Measurements from ENCODE around the gene ZC3H7A.
"Not testable (repeated sequence)": the region's sequence is repeated elsewhere in the genome, so short reads cannot be mapped to it uniquely, and the experiment has no call there.

ZC3H7A gene

DNA sequence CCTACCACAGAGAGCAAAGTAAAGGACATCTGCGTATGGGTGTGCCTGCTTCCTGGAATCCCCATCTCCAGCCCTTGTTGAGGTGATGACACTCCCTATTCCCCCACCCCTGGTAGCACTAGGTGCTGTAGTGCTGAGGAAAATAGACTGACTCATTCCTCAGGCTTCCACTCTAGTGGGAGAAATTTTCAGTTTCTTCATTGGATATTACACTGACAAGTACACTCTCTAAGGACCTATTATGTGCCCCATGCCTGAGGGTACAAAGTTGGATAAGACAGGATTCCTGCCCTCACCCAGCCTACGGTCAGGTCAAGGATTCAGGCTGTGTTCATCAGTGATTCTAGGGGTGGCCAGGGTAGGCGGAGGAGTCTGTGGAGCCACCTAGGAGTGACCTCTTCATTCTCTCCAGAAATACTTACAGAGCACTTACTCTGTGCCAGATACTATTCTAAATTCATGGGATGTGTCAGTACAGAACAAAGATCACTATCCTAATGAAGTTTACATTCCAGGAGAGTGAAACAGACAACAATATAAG lies 4.5 kb upstream of the ZC3H7A start:
- DNase-seq (ENCODE audit: low read depth in 2 of 2), result no peak

DNA sequence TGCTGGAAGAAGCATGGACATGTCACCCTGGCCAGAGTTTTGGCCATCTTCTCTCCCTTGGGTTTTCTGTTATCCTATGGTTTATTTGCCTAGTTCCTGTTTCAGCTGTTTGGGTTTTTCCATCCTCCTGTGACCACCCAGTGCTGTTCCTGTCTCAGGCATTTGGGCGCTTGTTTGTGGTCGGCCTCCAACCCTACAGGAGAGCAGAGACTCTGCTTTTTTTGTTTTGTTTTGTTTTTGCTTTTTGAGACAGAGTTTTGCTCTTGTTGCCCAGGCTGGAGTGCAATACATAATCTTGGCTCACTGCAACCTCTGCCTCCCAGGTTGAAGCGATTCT lies 3.3 kb upstream of the ZC3H7A start:
- DNase-seq (ENCODE audit: low read depth in 2 of 2), result no peak

DNA sequence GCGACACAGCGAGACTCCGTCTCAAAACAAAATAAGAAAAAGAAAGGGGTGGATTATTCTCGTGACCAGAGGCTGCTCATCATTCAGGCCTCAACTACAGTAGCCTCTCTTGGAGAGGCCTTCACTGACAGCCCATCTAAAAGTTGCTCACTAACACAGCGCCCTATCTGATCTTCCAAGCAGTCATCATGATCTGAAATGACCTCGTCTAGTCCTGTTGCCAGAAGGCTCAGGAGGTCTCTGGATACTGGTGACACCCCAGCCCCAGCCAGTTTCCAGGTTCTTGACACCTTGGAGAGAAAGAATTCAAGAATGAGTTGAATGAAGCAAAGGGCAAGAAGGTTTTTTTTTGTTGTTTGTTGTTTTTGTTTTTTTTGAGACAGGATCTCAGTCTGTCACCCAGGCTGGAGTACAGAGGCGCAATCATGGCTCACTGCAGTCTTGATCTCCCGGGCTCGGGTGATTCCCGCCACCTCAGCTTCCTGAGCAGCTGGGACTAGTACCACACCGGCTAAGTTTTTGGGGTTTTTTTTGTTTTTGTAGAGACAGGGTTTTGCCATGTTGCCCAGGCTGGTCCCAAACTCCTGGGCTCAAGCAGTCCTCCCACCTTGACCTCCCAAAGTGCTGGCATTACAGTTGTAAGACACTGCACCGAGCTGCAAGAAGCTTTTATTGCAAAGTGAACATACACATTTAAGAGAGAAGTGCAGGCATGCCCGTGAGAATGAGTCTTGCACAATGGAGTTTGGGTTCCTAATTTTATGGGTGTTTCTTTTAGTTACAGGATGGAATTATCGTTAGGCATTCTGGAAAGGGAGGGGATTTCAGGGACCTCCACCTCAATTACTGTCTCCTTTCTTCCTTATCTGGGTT lies 2.7 kb upstream of the ZC3H7A start:
- no peak for DNase-seq (ENCODE audit: low read depth in 2 of 2)

DNA sequence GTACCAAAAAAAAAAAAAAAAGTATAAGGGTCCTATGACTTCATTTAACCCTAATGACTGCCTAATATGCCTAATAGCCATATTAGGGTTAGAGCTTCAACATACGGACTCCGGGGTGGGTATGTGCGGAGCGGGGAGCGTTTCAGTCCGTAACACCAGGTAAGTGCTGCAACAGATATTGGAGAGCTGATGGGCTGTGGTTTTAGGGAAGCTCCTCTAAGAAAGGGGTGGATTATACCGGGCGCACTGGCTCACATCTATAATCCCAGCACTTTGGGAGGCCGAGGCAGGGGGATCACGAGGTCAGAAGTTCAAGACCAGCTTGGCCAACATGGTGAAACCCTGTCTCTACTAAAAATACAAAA lies 1.9 kb upstream of the ZC3H7A start:
- DNase-seq (ENCODE audit: low read depth in 2 of 2), result no peak

DNA sequence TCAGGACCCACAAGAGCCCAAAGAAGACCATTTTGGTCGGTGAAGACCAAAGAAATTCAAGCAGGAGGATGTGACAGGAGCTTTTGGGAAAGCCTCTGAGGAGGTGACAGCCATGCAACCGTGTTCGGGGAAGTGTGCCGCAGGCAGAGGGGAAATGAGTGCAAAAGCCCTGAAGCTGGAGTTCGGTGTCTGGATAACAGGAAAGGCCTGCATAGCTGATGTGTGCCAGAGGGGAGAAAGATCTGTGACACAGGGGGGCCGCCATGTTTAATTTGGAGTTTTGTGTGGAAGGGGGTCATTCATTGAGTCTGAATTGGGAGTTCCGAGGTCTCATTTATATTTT lies 870 bp upstream of the ZC3H7A start:
- DNase-seq (ENCODE audit: low read depth in 2 of 2), result no peak

DNA sequence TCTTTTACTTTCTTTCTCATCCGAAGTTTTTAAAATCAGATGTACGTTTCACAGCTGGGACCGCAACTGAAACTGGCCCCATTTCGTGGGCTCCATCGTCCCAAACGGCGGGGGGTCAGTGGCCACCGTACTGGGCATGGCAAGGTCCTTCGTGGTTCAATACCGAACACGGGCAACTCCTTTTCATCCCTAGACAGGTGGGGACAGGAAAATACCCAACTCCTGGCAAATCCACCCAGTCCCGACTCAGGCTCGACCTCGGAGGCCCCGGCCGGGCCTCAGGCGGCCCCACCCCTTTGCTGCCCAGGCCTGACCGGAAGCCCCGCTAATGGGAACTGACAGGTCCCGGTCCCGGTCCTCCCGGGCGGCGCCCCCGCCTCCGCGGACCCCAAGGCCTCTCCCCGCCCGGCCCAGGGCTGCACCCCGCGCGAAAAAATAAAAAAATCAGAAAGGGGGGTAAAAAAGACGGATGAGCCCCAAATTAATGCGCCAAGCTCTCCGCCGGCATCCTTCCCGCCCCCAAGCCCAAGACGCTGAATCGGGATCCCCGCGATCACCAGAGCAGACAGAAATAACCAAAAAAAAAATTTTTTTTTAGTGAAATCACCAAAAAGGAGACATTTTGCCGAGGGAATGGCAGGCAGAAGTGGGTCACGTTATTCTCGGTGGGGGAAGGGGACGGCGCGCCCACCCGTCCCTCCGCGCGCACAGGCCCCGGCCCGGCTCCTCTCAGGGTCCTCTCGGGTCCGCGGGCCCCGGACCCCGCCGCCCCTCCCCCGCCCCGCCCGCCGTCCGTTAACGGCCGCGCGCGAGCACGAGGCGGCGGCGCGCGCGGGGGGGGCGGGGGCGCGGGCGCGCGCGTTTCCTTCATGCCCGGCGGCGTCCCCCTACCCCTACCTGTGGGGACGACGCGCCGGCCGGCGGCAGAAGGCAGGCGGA lies 562 bp downstream of the ZC3H7A start:
- no peak for DNase-seq (ENCODE audit: low read depth in 2 of 2)

DNA sequence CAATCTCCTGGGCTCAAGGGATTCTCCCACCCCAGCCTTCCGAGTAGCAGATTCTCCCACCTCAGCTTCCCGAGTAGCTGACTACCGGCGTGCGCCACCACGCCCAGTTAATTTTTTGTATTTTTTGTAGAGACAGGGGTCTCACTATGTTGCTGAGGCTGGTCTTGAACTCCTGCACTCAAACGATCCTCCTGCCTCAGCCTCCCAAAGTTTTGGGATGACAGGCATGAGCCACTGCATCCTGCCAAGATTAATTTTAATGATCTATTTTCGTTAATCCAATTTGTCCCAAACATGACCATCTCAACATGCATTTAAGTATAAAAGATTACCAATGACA lies 1.2 kb downstream of the ZC3H7A start:
- DNase-seq (ENCODE audit: low read depth in 2 of 2), result no peak

DNA sequence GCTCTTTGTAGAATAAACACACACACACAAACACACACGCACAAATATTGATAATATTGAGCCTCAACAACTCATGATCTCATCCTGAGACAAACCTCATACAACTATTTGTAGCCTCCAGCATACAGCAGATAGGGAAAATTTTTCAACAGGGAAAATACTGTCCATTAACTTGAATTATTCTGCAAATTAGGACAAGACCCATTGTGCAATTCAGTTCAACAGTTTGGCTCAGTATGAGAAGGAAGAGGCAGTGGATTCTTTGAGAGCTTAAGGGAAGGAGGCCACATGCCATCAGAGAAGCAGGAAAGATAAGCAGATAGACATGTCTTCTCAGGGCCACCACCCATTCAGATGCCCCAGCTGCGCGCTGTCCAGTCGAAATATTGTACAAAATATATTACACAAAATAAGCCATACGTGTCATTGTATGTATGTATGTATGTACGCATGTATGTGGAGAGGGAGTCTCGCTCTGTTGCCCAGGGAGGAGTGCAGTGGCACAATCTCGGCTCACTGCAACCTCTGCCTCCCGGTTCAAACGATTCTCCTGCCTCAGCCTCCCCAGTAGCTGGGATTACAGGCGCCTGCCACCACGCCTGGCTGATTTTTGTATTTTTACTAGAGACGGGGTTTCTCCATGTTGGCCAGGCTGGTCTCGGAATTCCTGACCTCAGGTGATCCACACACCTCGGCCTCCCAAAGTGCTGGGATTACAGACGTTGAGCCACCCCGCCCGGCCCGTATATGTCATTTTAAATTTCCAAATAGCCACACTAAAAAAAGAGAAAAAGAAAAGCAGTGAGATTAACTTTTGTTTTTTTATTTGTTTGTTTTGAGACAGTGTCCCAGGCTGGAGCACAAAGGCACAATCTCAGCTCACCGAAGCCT lies 1.8 kb downstream of the ZC3H7A start:
- DNase-seq (ENCODE audit: low read depth in 2 of 2), result no peak

DNA sequence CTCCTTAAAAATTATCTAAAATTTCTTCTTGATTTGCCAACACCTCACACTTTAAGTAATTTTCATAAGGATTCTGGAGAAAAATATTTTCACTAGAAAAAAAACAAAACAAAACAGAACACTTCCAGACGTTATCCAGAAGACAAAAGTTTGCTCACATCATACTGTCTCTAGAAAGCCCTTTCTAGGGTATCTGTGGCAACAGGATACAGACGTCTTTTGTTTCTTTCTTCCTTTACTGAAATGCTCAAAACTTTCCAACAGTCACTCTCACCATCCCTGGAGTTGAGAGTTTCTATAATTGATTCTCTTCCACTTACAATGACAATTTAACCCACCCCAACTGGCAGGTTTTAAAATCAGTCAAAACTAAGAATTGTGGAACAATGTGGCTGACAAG lies 2.6 kb downstream of the ZC3H7A start:
- no peak for DNase-seq (ENCODE audit: low read depth in 2 of 2)

DNA sequence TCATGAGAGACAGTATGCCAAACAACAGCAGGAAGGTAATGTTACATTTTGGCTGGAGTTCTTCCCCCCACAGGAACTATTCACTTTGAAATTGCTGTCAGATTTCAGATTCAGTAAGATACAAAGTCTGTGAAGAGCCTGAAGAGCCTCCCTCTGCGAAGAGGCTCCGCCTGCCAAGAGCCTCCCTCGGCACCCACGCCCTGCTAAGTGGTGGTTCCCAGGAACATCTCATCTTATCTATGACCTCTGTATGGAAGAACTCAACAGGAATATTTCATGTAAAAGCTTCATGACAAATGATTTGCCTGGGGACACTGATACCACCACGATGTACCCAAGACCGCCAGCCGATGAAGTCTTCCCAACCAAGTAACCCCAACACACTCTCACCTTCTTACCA lies 3.2 kb downstream of the ZC3H7A start:
- DNase-seq (ENCODE audit: low read depth in 2 of 2), result no peak

DNA sequence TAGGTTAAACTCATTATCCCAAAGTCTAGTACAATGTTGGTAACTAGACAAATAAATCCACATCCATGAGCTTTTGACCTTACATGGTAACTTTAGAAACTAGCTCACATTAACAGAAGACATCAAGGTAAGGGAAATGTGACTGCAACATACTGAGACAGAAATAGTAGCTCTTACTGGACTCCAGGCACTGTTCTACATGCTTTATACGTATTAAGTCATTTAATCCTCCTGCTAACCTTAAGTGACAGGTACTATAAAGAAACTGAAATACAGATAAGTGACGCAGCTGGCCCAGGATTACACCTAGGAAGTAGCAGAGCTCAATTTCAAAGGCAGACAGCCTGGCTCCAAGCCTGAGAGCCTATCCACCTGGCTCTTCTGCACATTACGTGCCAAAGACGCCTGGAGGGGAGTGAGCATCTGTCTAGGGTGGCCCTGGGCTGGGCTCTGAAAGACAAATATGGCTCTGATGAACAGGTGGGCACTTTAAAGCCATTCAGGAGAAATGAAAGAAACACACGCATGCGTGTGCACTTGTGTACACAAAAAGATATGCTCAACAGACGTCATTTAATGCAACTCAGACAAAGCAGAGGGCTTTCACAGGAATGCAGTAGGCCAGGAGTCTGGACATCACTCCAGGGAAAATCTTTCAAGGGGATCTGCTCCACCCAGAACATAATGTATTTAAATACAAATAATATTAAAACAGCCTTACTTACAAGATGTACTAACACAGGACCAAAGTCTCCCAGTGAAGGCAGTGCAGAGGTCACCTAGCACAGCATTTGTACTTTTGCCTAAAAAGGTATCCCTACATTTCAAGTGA lies 4.4 kb downstream of the ZC3H7A start:
- no peak for DNase-seq (ENCODE audit: low read depth in 2 of 2)

DNA sequence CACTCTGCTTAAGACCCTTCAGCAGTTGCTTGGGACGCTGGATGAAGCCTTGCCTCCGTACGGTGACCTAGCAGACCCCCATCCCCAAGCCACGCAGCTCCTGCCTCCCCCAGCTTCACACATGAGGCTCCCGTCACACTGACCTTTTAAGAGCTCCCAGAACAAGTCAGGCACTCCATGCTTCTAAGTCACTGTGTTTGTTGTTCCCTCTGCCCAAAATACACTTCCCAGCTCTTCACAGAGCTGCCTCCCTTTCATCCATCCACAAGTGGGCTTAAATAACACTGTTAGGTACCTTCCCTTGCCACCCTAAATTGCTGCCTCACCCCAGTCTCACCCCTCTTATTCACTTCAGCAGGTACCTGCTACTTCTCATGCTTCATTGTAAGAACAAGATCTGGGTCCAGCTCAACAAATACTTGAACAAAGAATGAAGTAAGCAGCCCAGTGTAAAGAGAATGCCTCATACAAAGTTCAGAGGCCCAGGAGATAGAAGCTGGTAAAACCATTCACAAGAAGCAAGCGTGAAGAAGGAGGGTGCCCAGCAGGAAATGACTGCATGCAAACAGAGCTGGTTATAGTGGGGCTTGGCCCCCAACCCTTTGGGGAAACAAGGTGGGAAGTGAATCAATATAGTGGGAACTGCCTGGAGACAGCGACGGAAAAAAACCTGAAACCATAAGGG lies 5.8 kb downstream of the ZC3H7A start:
- no peak for DNase-seq (ENCODE audit: low read depth in 2 of 2)

DNA sequence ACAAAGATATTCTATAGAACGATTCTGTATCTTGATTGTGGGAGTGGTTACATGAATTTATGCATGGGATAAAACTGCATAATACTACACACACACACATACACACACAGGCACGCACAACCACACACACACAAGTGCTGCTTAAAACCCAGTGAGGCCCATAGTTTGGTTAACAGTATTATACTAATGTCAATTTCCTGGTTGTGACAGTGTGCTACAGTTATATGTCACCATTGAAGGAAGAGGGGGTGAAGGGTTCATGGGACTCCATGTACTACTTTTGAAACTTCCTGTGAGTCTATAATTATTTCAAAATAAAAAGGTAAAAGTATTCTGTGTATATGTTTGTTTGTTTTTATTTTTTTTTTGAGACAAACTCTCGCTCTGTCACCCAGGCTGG lies 8.1 kb downstream of the ZC3H7A start:
- no peak for DNase-seq (ENCODE audit: low read depth in 2 of 2)

DNA sequence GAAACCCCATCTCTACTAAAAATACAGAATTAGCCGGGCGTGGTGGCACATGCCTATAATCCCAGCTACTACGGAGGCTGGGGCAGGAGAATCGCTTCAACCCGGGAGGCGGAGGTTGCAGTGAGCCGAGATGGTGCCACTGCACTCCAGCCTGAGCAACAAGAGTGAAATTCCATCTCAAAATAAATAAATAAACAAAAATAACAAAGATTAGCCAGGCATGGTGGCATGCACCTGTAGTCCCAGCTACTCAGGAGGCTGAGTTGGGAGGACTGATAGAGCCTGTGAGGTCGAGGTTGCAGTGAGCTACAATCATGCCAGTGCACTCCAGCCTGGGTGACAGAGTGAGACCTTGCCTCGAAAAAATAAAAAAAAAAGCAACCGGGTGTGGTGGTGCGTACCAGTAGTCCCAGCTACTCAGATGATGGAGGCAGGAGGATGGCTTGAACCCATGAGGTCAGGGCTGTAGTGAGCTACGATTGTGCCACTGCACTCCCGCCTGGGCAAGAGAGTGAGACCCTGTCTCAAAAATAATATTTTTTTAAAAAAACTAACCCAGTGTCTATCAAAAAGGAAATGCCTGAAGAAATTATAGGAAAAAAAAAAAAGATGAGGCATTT lies 12.0 kb downstream of the ZC3H7A start:
- DNase-seq (ENCODE audit: low read depth in 2 of 2), result not testable (repeated sequence)

DNA sequence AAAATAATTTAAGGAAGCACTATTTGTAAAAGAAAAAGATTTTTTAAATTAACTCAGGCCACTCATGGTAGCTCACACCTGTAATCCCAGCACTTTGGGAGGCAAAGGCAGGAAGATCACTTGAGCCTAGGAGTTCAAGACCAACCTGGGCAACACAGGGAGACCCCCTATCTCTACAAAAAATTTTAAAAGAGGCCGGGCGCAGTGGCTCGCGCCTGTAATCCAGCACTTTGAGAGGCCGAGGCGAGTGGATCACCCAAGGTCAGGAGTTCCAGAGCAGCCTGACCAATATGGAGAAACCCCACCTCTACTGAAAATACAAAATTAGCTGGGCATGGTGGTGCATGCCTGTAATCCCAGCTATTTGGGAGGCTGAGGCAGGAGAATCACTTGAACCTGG lies 12.7 kb downstream of the ZC3H7A start:
- not testable (repeated sequence) for DNase-seq (ENCODE audit: low read depth in 2 of 2)

DNA sequence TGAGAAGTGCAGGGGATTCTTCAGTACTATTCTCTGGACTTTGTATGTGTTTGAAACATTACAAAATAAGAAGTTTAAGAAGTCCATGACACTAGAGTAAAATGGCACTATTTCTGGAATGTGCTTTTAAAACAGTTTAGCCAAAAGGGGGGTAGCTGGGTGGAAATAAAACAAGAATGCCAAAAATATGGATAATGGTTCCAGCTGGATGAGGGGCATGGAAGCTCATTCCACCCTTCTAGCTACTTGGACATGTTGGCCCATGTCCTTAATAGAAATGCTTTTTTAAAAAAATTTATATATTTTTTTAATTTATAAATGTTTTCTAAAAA lies 13.1 kb downstream of the ZC3H7A start:
- no peak for DNase-seq (ENCODE audit: low read depth in 2 of 2)

DNA sequence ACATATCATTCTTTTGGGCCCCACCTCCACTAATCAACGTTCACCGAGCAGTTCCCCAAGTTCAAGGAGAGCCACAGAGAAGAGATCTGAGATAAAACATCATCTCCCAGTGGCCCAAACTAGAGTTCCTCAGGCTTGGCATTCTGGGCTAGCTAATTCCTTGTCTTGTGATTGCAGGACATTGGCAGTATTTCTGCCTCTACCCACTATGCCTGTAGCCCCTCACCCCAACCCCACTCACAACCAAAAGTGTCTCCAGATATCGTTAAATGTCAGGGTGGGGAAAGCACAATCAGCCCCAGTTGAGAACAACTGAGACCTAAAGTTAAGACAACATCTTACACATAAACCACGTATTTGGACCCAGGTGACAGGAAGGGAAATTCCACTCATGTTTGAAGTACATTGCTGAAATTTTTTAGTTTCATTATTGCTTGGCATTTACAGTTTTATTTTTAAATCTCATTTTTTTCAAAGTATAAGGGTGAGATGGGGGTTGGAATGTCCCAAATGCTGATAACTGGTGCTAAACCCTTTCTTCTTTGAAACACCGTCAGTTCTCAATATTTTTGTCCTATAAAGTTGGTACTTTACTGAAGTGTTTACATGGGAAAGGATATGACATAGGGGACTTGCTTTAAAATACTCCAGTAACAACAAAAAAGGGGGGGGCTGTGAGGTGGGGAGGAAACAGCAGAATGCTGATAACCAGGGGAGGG lies 13.6 kb downstream of the ZC3H7A start:
- peak in 1 of 2 donors; percentile 38 for DNase-seq (ENCODE audit: low read depth in 2 of 2)

DNA sequence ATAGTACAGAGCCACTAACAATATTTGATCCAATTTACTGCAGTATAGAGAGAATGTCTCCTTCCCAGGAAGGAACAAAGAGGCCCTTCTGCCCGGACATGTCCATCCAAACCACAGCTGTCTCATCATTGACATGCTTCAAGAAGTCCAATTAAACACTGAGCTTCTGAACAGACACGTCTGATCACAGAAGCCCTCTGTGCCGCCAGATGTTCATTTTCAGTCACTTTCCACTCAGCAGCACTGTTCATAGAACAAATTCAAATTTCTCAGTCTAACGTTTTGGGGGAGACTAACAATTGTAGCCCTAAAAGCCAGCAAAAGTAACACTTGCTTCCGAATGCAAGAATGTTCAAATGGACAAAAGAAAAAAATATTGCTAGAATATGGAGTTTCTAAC lies 15.3 kb downstream of the ZC3H7A start:
- no peak for DNase-seq (ENCODE audit: low read depth in 2 of 2)

DNA sequence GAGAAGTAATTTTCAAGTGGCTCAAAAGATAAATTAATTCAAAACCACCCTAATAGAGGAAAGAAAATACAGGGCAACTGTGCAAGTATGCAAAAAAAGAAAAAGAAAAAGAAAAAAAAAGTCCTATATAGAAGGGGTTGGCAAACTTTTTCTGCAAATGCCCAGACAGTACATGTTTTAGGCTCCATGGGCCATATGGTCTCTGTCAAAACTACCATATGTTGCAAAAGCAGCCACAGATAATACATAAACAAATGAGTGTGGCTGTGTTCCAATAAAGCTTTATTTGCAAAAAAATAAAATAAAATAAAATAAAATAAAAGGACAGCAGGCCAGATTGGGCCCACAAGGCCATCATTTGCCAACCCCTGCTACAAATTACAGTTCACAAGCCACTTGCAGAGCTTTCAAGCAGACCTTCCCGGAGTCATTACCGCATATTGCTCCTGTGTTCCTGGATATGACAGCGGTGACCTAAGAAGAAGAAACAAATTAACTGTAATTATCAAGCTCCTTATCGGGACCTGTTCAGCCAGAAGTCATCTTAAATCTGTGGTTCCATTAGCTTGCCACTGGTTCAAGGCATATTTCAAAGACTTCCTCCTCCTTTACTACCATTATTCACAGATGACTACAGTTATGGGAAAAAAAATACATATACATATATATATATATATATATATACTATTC lies 15.9 kb downstream of the ZC3H7A start:
- no peak for DNase-seq (ENCODE audit: low read depth in 2 of 2)
